ENCODE results near the gene KIF26B.
"Not testable (repeated sequence)": the region's sequence is repeated elsewhere in the genome, so short reads cannot be mapped to it uniquely, and the experiment has no call there.

Gene KIF26B

GRCh38 chr1:245718951-245719350 is 564.2 kb downstream of the KIF26B start:
- no peak for DNase-seq

- DNase-seq: no peak
Observed at GRCh38 chr1:245721488-245721887, 566.7 kb downstream of the KIF26B start.

GRCh38 chr1:245728035-245728434 is 573.2 kb downstream of the KIF26B start:
- not testable (repeated sequence) for DNase-seq

GRCh38 chr1:245730801-245731200 is 576.0 kb downstream of the KIF26B start:
- DNase-seq: no peak

- DNase-seq: not testable (repeated sequence)
Observed at GRCh38 chr1:245740336-245740735, 585.6 kb downstream of the KIF26B start.

GRCh38 chr1:245742896-245743295 is 588.1 kb downstream of the KIF26B start:
- DNase-seq: no peak

GRCh38 chr1:245748240-245748639 is 593.5 kb downstream of the KIF26B start:
- DNase-seq: no peak

- DNase-seq: no peak
Observed at GRCh38 chr1:245748646-245749045, 593.9 kb downstream of the KIF26B start.

GRCh38 chr1:245749053-245749452 is 594.3 kb downstream of the KIF26B start:
- no peak for DNase-seq

- no peak for DNase-seq
Observed at GRCh38 chr1:245750261-245750660, 595.5 kb downstream of the KIF26B start.

GRCh38 chr1:245751116-245751515 is 596.3 kb downstream of the KIF26B start:
- DNase-seq: no peak

- DNase-seq: no peak
Observed at GRCh38 chr1:245751726-245752470, 597.1 kb downstream of the KIF26B start.

GRCh38 chr1:245752561-245752960 is 597.8 kb downstream of the KIF26B start:
- no peak for DNase-seq

- DNase-seq: no peak
Observed at GRCh38 chr1:245753807-245754206, 599.0 kb downstream of the KIF26B start.

GRCh38 chr1:245754463-245754961 is 599.7 kb downstream of the KIF26B start:
- DNase-seq: no peak

Data from 8988T (cell line).